Right ventricle myocardium superior (tissue), 1 donor: ENCODE results near the gene NFATC4. TPM values are rescaled to one million over a fixed set of nuclear protein-coding genes. Genes with fewer than 3 reads are reported as not detected.
A peak's percentile ranks its signal among the peaks of the same experiment; 100 is the strongest.

Experiments used
- ATAC-seq: fragments of 200-7000 bp; cut with Tn5 transposase; one replicate; pipeline ENCODE4 v1.9.1; 2020; ENCODE audit warnings: mild to moderate bottlenecking; ENCODE audit not compliant: poor library complexity
- DNase-seq: peaks from one replicate; pipeline ENCODE4 v3.0.0-alpha.2; 2020
- intact Hi-C: fragments of 100-400 bp; cut with DNase I; formaldehyde crosslinking; loops from one replicate; pipeline ENCODE4 v1.11.2; 2022
- total RNA-seq: library from RNA; stranded (reverse); fragmentation: NEBNext Ultra II Directional; extraction: Animal tissue kit (Norgen Biotek cat#: 25700); gene quantifications from one replicate; pipeline ENCODE4 v1.2.1, GENCODE V29; 2021
- donor health status: DM: no; HTN: yes; CAD: no; lungs with severe emphysema.

The NFATC4 gene
- total RNA-seq, 1 donor from 2014 or later: 25.6 TPM

- DNase-seq (no peak), ATAC-seq (no peak)
- intact Hi-C loops: no loop called here
Measured at GRCh38 chr14:24416254-24416931, 48.4 kb downstream of the NFATC4 start.

DNA sequence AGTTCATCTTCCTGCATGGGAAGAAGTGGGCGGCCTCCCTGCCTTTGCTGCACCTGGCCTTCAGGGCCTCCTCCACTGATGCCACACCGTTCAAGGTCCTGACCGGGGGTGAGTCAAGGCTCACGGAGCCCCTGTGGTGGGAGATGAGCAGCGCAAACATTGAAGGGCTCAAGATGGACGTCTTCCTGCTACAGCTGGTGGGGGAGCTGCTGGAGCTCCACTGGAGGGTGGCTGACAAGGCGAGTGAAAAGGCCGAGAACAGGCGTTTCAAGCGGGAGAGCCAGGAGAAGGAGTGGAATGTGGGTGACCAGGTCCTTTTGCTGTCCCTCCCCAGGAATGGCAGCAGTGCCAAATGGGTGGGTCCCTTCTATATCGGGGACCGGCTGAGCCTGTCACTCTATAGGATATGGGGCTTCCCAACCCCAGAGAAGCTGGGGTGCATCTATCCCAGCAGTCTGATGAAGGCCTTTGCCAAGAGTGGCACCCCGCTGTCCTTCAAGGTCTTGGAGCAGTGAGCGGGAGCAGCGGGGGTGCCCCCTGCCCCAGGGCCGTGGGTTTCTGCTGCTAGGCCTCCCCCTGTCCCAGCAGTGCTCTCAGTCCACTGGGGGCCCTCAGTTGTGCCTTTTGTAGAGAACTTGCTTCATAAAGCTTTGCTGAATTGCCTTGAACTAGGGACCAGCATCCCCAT is 49.1 kb downstream of the NFATC4 start:
- no peak for DNase-seq
- peak; percentile 9 for ATAC-seq
- intact Hi-C loops: no loop called here

DNA sequence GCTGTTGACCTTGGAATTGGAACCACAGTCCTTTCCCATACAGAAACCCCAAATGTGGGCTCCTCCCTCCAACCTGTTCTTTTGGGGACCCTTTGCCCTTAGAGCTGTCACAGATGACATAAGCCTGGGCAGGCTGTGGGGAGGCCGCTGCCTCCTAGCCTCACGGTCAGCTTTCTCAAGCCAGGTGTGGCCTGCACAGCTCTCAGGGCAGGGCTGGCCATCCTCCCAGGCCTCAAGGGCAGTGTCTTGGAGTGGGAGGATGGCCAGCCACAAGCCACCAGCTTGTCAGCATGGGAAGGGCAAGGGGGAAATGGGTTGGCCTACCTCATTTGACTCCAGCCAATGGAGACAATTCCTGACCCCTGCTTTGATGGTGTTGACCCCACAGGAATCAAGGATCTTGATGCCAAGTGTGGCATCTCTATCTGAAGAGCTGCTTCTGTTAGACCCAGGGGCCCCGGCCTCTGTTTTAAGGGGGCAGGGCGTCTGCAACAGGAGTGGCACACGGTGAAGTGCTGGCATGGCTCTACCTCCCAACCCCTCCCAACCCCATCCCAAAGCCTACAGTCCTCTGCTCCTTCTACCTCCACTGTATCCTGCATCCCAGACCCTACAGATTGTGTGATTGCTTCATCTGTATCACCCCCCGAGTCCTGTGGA is 50.0 kb downstream of the NFATC4 start:
- intact Hi-C loops: no loop called here
- DNase-seq (no peak), ATAC-seq (peak; percentile 22)

DNA sequence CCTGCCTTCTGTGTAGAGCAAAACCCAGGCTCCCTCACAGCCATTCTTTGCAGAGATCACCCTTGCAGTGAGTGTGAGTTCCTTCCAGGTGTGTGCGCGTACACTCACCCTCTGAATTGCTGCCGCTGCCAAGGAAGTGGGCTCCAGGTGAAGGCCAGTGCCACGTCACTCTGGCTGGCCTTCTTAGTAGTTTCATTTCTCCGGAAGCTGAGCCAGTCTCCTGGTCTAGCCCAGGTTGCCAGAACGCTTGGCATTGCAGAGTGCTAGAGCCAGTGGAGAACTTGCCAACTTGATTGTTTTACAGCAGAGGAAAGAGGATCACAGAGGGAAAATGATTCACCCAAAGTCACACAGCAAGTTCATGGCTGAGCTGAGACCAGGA is 50.5 kb downstream of the NFATC4 start:
- DNase-seq (no peak), ATAC-seq (peak; percentile 23)
- intact Hi-C loops: no loop called here

GRCh38 chr14:24422261-24422660 is 54.3 kb downstream of the NFATC4 start:
- DNase-seq (no peak), ATAC-seq (no peak)
- intact Hi-C loops: no loop called here

GRCh38 chr14:24422694-24423601 is 55.0 kb downstream of the NFATC4 start:
- intact Hi-C loops: no loop called here
- ATAC-seq (no peak), DNase-seq (no peak)

DNA sequence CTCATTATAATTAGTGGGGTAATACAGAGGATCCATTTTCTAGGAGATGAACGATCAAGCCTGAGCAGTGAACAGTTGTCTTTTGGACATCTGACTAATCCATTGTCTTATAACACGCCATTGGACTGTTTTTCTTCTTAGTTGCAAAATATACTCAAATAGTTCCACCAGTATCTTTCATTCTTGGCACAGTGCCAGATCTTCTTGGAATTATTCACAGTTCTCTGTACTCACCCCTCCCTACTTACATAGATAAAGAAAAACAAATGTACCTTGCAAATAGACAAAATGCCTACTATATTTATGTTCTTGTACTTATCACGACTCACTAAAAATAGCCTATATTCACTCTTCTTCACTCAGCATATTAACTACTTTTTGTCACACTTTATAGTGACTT is 57.7 kb downstream of the NFATC4 start:
- peak; percentile 12 for ATAC-seq
- intact Hi-C loops: no loop called here

GRCh38 chr14:24426150-24426911 is 58.3 kb downstream of the NFATC4 start:
- ATAC-seq (no peak), DNase-seq (no peak)
- intact Hi-C loops: no loop called here

More for the DNA sequence above, 57.7 kb downstream of the NFATC4 start:
- no peak for DNase-seq

GRCh38 chr14:24426912-24427536 is 59.0 kb downstream of the NFATC4 start:
- ATAC-seq: no peak
- intact Hi-C loops: no loop called here

DNA sequence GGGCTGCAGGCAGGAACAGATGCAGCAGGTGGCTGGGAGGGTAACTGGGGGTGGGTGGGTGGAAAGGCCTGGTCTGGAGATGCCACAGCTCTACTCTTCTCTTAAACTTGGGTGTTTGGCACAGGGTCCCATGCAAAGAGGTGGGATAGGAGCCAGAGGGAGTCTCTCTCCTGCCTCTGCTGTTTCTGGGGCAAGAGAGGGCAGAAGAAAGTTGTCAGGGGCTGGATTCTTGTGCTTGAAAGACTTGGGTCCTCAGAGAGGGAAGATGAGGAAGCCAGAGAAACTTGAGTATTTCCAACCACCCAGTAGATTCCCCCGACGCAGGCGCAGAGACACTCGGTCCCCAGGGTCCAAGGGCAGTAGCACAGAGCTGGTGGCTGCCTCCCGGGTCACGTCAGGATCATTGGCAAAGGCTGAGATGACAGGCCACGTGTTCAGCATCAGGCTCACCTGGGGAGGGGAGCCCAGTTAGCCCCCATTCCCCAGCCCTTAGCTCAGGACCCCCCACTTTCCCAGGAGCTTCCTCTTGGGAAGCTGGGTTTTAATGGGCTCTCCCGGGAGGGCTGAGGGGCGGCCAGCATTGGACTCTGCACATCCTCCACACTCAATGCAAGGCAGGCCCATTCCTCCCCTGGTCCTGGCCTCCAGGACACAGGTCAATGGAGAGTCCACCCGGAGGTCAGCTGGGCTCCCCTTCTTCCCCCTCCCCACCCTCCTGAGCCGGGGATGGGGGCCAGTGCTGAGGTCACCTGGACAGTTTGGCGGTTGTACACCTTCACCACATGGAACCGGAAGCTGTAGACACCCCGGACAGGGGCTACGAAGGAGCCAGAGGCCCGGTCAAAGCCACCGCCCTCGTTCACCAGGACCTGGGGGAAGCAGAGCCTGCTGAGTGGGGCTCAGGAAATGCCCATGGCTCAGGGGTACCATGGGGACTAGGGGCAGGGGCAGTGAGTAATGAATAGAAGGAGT is 59.8 kb downstream of the NFATC4 start:
- ATAC-seq (no peak), DNase-seq (no peak)
- intact Hi-C loops: no loop called here

More at GRCh38 chr14:24426912-24427536, 59.0 kb downstream of the NFATC4 start:
- DNase-seq: no peak

GRCh38 chr14:24428628-24429394 is 60.8 kb downstream of the NFATC4 start:
- DNase-seq: no peak
- ATAC-seq: no peak
- intact Hi-C loops: no loop called here

Other genes starting within 250 kb of the NFATC4 start
- 126 TPM for gene FITM1, start 237.5 kb upstream of the NFATC4 start, total RNA-seq
- gene PSME1, start 232.0 kb upstream of the NFATC4 start, total RNA-seq: 129 TPM
- gene EMC9, start 226.6 kb upstream of the NFATC4 start, total RNA-seq: 14.4 TPM
- 88.8 TPM for gene PSME2, start 221.6 kb upstream of the NFATC4 start, total RNA-seq
- 29.5 TPM for gene RNF31, start 220.7 kb upstream of the NFATC4 start, total RNA-seq
- 24.0 TPM for gene IRF9, start 206.9 kb upstream of the NFATC4 start, total RNA-seq
- 1.7 TPM for gene REC8, start 196.1 kb upstream of the NFATC4 start, total RNA-seq
- 10.5 TPM for gene IPO4, start 179.4 kb upstream of the NFATC4 start, total RNA-seq
- gene TM9SF1, start 172.7 kb upstream of the NFATC4 start, total RNA-seq: 19.2 TPM
- not detected for gene TSSK4, start 162.5 kb upstream of the NFATC4 start, total RNA-seq
- 26.6 TPM for gene CHMP4A, start 154.7 kb upstream of the NFATC4 start, total RNA-seq
- gene MDP1, start 152.1 kb upstream of the NFATC4 start, total RNA-seq: 18.9 TPM
- gene NEDD8, start 135.8 kb upstream of the NFATC4 start, total RNA-seq: 212 TPM
- gene GMPR2, start 135.3 kb upstream of the NFATC4 start, total RNA-seq: 26.2 TPM
- 28.7 TPM for gene TINF2, start 125.6 kb upstream of the NFATC4 start, total RNA-seq
- gene TGM1, start 105.0 kb upstream of the NFATC4 start, total RNA-seq: 1.1 TPM
- gene RABGGTA, start 96.6 kb upstream of the NFATC4 start, total RNA-seq: 20.3 TPM
- gene DHRS1, start 68.4 kb upstream of the NFATC4 start, total RNA-seq: 5.2 TPM
- gene NOP9, start 68.3 kb upstream of the NFATC4 start, total RNA-seq: 23.4 TPM
- gene CIDEB, start 60.2 kb upstream of the NFATC4 start, total RNA-seq: 2.9 TPM
- 0.65 TPM for gene LTB4R2, start 58.0 kb upstream of the NFATC4 start, total RNA-seq
- gene LTB4R, start 56.7 kb upstream of the NFATC4 start, total RNA-seq: 1.8 TPM
- 20.6 TPM for gene ADCY4, start 33.1 kb upstream of the NFATC4 start, total RNA-seq
- gene RIPK3, start 28.2 kb upstream of the NFATC4 start, total RNA-seq: 2.9 TPM
- 8.8 TPM for gene NYNRIN, start 30.8 kb downstream of the NFATC4 start, total RNA-seq
- gene CBLN3, start 61.5 kb downstream of the NFATC4 start, total RNA-seq: 0.65 TPM
- 22.5 TPM for gene KHNYN, start 61.8 kb downstream of the NFATC4 start, total RNA-seq
- gene SDR39U1, start 74.6 kb downstream of the NFATC4 start, total RNA-seq: 84.7 TPM
- 1.9 TPM for gene CMA1, start 140.1 kb downstream of the NFATC4 start, total RNA-seq
- 2.4 TPM for gene CTSG, start 208.1 kb downstream of the NFATC4 start, total RNA-seq
- 0.86 TPM for gene GZMH, start 241.5 kb downstream of the NFATC4 start, total RNA-seq